ES-I3 (cell line): ENCODE results near the gene NTRK3.

Source experiments
- H3K36me3 ChIP-seq: 2 replicates; pipeline ENCODE4 v1.6.1; 2013; ENCODE audit warnings: mild to moderate bottlenecking, low read length, control low read depth, moderate library complexity; ENCODE audit not compliant: insufficient read depth
- H3K4me1 ChIP-seq: 2 replicates; pipeline ENCODE4 v1.6.1; 2013; ENCODE audit warnings: mild to moderate bottlenecking, control low read depth, low read length; ENCODE audit not compliant: insufficient read depth
- H3K9ac ChIP-seq: 2 replicates; pipeline ENCODE4 v1.6.1; 2013; ENCODE audit warnings: low read depth, mild to moderate bottlenecking, low read length, moderate library complexity
- H3K9me3 ChIP-seq: 2 replicates; pipeline ENCODE4 v1.6.1; 2013; ENCODE audit warnings: mild to moderate bottlenecking, low read length, moderate library complexity; ENCODE audit not compliant: control insufficient read depth, insufficient read depth

The NTRK3 gene

GRCh38 chr15:87829332-87830050, 427.0 kb downstream of the NTRK3 start:
- Histone ChIP-seq H3K9ac (no peak overlapping the region), H3K9me3 (no peaks in the 10 kb centered on the region), H3K4me1 (no peaks in the 10 kb centered on the region), H3K36me3 (no peaks in the 10 kb centered on the region)

- Histone ChIP-seq H3K4me1 (no peaks in the 10 kb centered on the region), H3K36me3 (no peaks in the 10 kb centered on the region), H3K9me3 (no peaks in the 10 kb centered on the region), H3K9ac (no peak overlapping the region)
Observed at GRCh38 chr15:87828608-87829007, 427.9 kb downstream of the NTRK3 start.

GRCh38 chr15:87827131-87827530, 429.4 kb downstream of the NTRK3 start:
- Histone ChIP-seq H3K36me3 (no peaks in the 10 kb centered on the region), H3K9ac (no peak overlapping the region)

GRCh38 chr15:87826119-87826747, 430.3 kb downstream of the NTRK3 start:
- Histone ChIP-seq H3K9ac (no peak overlapping the region), H3K36me3 (no peaks in the 10 kb centered on the region), H3K4me1 (no peaks in the 10 kb centered on the region), H3K9me3 (no peaks in the 10 kb centered on the region)

More at GRCh38 chr15:87827131-87827530, 429.4 kb downstream of the NTRK3 start:
- no peaks in the 10 kb centered on the region for H3K9me3 ChIP-seq
- H3K4me1 ChIP-seq = no peaks in the 10 kb centered on the region

GRCh38 chr15:87818756-87819155, 437.8 kb downstream of the NTRK3 start:
- H3K4me1 ChIP-seq = no peaks in the 10 kb centered on the region
- no peaks in the 10 kb centered on the region for H3K9me3 ChIP-seq
- no peak overlapping the region for H3K9ac ChIP-seq
- H3K36me3 ChIP-seq = no peaks in the 10 kb centered on the region

- H3K9me3 ChIP-seq = no peaks in the 10 kb centered on the region
- H3K9ac ChIP-seq = no peak overlapping the region
- no peaks in the 10 kb centered on the region for H3K36me3 ChIP-seq
- H3K4me1 ChIP-seq = no peaks in the 10 kb centered on the region
Observed at GRCh38 chr15:87817553-87817952, 439.0 kb downstream of the NTRK3 start.

- no peaks in the 10 kb centered on the region for H3K9me3 ChIP-seq
- H3K36me3 ChIP-seq = no peaks in the 10 kb centered on the region
- no peak overlapping the region for H3K9ac ChIP-seq
- no peaks in the 10 kb centered on the region for H3K4me1 ChIP-seq
Observed at GRCh38 chr15:87816811-87817210, 439.7 kb downstream of the NTRK3 start.

- Histone ChIP-seq H3K9me3 (no peaks in the 10 kb centered on the region), H3K36me3 (no peaks in the 10 kb centered on the region), H3K4me1 (no peaks in the 10 kb centered on the region), H3K9ac (no peak overlapping the region)
Observed at GRCh38 chr15:87816016-87816415, 440.5 kb downstream of the NTRK3 start.
